Gastrocnemius medialis (tissue), 4 donors: ENCODE data around the gene TRIM24.

Experiments used
- POLR2A ChIP-seq, 2 donors: fragments of 450-650 bp; IDR thresholded peaks; one replicate each; pipeline ENCODE4 v1.6.1; 2017; ENCODE audit warnings: antibody characterized with exemption in 2 of 2, mild to moderate bottlenecking in 2 of 2, moderate library complexity in 2 of 2
- TF ChIP-seq, protein P1 (sequence below), 5 experiments: fragments of 450-650 bp in 3 of 5; fragments of 200-600 bp in 2 of 5; sonication (generic) in 2 of 5; IDR thresholded peaks in 4 of 5; conservative IDR thresholded peaks in 1 of 5; 1 replicate in 4 of 5; 2 replicates in 1 of 5; pipeline ENCODE4 v1.5.1; 2016 to 2019; ENCODE audit warnings: antibody characterized with exemption in 5 of 5, mild to moderate bottlenecking in 3 of 5, moderate library complexity in 3 of 5

DNA sequence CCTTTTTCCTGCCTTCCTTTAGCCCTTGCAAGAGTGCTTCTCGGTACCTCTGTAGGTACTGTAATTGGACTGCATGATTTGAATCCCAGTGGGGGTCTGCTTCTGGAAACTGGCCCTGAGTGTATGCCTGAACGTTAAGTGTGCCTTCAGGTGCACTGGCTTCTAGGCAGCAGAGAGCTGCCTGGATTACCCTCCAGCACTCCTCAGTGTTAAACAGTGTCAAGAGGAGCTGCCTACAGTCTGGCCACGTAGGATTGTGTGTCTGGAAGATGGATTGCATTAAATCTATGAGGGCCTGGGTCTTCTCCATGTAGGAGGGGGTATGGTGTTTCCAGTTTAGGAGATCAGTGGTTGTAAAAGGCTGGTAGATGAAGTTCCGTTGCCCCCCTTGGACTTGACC is 103.7 kb downstream of the TRIM24 start:
- TF ChIP-seq, protein P1, sequence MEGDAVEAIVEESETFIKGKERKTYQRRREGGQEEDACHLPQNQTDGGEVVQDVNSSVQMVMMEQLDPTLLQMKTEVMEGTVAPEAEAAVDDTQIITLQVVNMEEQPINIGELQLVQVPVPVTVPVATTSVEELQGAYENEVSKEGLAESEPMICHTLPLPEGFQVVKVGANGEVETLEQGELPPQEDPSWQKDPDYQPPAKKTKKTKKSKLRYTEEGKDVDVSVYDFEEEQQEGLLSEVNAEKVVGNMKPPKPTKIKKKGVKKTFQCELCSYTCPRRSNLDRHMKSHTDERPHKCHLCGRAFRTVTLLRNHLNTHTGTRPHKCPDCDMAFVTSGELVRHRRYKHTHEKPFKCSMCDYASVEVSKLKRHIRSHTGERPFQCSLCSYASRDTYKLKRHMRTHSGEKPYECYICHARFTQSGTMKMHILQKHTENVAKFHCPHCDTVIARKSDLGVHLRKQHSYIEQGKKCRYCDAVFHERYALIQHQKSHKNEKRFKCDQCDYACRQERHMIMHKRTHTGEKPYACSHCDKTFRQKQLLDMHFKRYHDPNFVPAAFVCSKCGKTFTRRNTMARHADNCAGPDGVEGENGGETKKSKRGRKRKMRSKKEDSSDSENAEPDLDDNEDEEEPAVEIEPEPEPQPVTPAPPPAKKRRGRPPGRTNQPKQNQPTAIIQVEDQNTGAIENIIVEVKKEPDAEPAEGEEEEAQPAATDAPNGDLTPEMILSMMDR (IDR thresholded peaks at IDR 0.05 in 4 of 5, conservative IDR thresholded peaks at IDR 0.05 in 1 of 5), result no peak
- TF ChIP-seq POLR2A (IDR thresholded peaks at IDR 0.05), result no peak
